Type B pancreatic cell (in vitro differentiated cells): ENCODE measurements around the gene OSTM1. TPM values are rescaled to one million over a fixed set of nuclear protein-coding genes. Genes with fewer than 3 reads are reported as not detected.

ENCODE experiments used
- DNase-seq: peaks from one replicate; pipeline ENCODE4 v3.0.0; 2021; ENCODE audit warnings: mixed read lengths; ENCODE audit not compliant: unreplicated experiment; ENCODE audit errors: extremely low spot score
- H3K27ac Mint-ChIP-seq: 2 replicates; pipeline ENCODE4 v1.8.0; 2021; ENCODE audit warnings: mild to moderate bottlenecking, mixed read lengths
- H3K27me3 Mint-ChIP-seq: 2 replicates; pipeline ENCODE4 v1.8.0; 2021; ENCODE audit warnings: mixed read lengths
- H3K36me3 Mint-ChIP-seq: 2 replicates; pipeline ENCODE4 v1.8.0; 2021; ENCODE audit warnings: mixed read lengths
- H3K4me1 Mint-ChIP-seq: one replicate; pipeline ENCODE4 v1.8.0; 2021; ENCODE audit warnings: mixed read lengths; ENCODE audit not compliant: unreplicated experiment
- H3K4me3 Mint-ChIP-seq: 2 replicates; pipeline ENCODE4 v1.8.0; 2021; ENCODE audit warnings: mild to moderate bottlenecking, mixed read lengths
- H3K9me3 Mint-ChIP-seq: 2 replicates; pipeline ENCODE4 v1.8.0; 2021; ENCODE audit warnings: mixed read lengths
- CTCF ChIP-seq: fragments of 200-600 bp; sonication (generic); conservative IDR thresholded peaks from 2 replicates; pipeline ENCODE4 v1.5.0; 2021; ENCODE audit warnings: antibody characterized with exemption, mild to moderate bottlenecking
- total RNA-seq: library from RNA; stranded (reverse); gene quantifications from 2 replicates; pipeline ENCODE4 v1.2.1, GENCODE V29; 2021; ENCODE audit warnings: low replicate concordance

Gene OSTM1
- total RNA-seq, 1 donor from 2014 or later = 14.5 TPM

DNA sequence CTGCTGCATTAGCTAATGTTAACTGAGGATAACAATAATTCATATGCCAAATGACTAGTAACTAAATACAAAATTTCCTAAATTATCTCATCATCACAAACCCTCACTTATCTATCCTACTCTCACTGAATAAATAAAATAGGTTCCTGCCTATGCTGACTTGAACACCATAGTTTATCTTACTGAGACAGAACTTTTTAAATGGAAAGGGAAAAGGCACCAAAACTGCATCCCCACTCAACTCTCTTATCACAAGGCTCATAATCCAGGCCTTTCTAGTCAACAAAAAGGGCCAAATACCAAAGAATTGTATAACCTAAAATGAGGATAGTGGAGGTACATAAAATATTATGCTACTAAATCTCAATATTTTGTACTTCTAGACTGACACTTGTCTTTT lies 23.1 kb downstream of the OSTM1 start:
- Mint-ChIP-seq H3K9me3 (no peaks in the 10 kb centered on the region), H3K27ac (no peak overlapping the region), H3K36me3 (peaks cover 3% of the 10 kb centered on the region), H3K4me1 (no peaks in the 10 kb centered on the region), H3K27me3 (no peaks in the 10 kb centered on the region), H3K4me3 (no peak overlapping the region)
- no peak for DNase-seq
- no peak for TF ChIP-seq CTCF

DNA sequence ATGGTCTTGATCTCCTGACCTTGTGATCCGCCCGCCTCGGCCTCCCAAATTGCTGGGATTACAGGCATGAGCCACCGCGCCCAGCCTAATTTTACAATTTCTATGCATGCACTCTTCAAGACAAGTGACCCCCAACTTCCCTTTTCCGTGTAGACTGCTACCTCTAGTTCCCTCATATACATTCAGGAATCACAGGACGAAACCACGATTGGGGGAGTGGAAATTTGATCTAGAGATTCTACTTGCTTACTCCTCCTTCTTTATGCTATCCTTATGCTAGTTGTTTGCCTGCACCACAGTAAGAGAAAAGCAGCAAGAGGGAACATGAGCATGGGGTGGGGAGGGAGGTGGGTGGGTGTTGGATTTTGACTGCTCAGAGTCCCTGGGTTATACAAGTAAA lies 34.9 kb downstream of the OSTM1 start:
- Mint-ChIP-seq H3K27me3 (no peaks in the 10 kb centered on the region), H3K4me3 (no peak overlapping the region), H3K27ac (no peak overlapping the region), H3K4me1 (no peaks in the 10 kb centered on the region), H3K9me3 (no peaks in the 10 kb centered on the region), H3K36me3 (peaks cover 5% of the 10 kb centered on the region)
- no peak for TF ChIP-seq CTCF
- DNase-seq = no peak

GRCh38 chr6:108036884-108037283 lies 37.7 kb downstream of the OSTM1 start:
- H3K4me3 Mint-ChIP-seq = no peak overlapping the region
- no peaks in the 10 kb centered on the region for H3K4me1 Mint-ChIP-seq
- no peaks in the 10 kb centered on the region for H3K9me3 Mint-ChIP-seq
- DNase-seq = no peak
- no peak overlapping the region for H3K27ac Mint-ChIP-seq
- H3K36me3 Mint-ChIP-seq = peaks cover 5% of the 10 kb centered on the region
- H3K27me3 Mint-ChIP-seq = no peaks in the 10 kb centered on the region
- TF ChIP-seq CTCF = no peak

DNA sequence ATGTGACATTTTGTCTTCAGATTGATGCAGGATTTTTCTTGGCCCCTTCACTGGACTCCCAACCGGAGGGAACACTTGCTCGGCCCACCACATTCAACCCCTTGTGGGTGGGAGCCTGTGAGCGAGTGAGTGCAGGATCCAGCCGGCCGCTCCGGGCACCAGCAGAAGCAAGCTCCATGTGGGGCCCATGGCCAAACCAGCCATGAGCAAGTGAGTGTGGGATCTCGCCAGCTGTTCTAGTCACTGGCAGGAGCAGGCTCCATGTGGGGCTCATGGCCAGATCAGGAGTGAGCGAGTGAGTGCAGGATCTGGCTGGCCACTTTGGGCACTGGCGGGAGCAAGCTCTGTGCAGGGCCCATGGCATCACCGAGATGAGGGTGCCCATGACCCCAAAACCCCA lies 42.6 kb downstream of the OSTM1 start:
- Mint-ChIP-seq H3K4me1 (peaks cover 4% of the 10 kb centered on the region), H3K9me3 (no peaks in the 10 kb centered on the region), H3K27ac (no peak overlapping the region), H3K4me3 (no peak overlapping the region), H3K27me3 (no peaks in the 10 kb centered on the region), H3K36me3 (peaks cover 5% of the 10 kb centered on the region)
- TF ChIP-seq CTCF = no peak
- DNase-seq = no peak

DNA sequence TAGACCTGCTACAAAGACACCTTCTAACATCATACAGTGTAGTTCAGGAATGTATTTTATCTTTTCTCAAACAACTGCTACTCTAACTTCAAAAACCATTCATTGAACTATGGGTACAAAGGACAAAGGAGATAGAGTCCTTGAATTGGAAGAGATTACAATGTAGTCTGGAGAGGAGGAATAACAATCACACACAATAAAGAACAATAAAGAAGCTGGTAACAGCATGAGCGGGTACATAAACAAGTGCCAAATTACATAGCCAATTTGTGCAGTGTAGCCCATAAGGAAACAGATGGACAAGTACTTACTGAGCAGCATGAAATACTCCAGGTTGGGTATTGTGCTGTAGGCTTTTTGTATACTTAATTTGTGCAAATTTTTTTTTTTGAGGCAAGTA lies 44.3 kb downstream of the OSTM1 start:
- no peak overlapping the region for H3K27ac Mint-ChIP-seq
- TF ChIP-seq CTCF = no peak
- no peak for DNase-seq
- H3K36me3 Mint-ChIP-seq = no peaks in the 10 kb centered on the region
- H3K27me3 Mint-ChIP-seq = no peaks in the 10 kb centered on the region
- H3K4me3 Mint-ChIP-seq = no peak overlapping the region
- no peaks in the 10 kb centered on the region for H3K9me3 Mint-ChIP-seq
- peaks cover 4% of the 10 kb centered on the region for H3K4me1 Mint-ChIP-seq
